Measurements from ENCODE around the gene PPARD.

The PPARD gene

DNA sequence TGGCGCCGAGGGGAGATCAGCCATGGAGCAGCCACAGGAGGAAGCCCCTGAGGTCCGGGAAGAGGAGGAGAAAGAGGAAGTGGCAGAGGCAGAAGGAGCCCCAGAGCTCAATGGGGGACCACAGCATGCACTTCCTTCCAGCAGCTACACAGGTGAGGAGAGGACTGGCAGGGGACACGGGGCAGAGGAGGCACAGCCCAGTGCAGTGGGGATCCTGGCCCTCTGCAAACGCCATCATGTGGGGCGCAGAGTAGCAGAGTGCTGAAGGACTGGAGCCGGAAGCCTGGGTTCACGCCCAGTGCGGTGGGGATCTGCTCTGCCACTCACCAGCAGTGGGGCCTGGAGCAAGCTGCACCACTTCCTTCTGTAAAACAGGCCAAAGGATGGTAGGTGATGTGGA is 68.7 kb downstream of the PPARD start:
- no peak overlapping the region for H3K9ac ChIP-seq (ENCODE audit: low read depth, low read length)

DNA sequence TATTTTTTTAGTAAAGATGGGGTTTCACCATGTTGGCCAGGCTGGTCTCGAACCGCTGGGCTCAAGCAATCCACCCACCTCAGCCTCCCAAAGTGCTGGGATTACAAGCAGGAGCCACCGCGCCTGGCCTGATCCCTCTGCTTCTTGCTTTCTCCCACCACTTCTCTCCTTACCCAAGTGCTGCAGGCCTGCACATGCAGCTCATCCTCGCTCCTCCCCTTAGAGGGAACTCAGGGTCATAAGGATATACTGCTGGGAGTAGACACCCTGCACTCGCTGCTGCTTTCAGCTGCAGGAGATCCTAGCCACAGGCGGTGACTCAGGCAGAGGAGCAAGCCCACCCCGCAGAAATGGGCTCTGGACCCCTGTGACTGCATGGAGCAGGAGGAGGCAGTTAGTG is 69.7 kb downstream of the PPARD start:
- Histone ChIP-seq H3K9me3 (ENCODE audit: control insufficient read depth, insufficient read depth, low read length) (no peaks in the 10 kb centered on the region), H3K9ac (ENCODE audit: low read depth, low read length) (no peak overlapping the region), H3K36me3 (ENCODE audit: insufficient read depth, low read length) (no peaks in the 10 kb centered on the region), H3K4me1 (ENCODE audit: insufficient read depth, low read length) (no peaks in the 10 kb centered on the region)

More for the DNA sequence above, 68.7 kb downstream of the PPARD start:
- no peaks in the 10 kb centered on the region for H3K9me3 ChIP-seq (ENCODE audit: control insufficient read depth, insufficient read depth, low read length)
- H3K4me1 ChIP-seq (ENCODE audit: insufficient read depth, low read length) = no peaks in the 10 kb centered on the region
- H3K36me3 ChIP-seq (ENCODE audit: insufficient read depth, low read length) = no peaks in the 10 kb centered on the region

DNA sequence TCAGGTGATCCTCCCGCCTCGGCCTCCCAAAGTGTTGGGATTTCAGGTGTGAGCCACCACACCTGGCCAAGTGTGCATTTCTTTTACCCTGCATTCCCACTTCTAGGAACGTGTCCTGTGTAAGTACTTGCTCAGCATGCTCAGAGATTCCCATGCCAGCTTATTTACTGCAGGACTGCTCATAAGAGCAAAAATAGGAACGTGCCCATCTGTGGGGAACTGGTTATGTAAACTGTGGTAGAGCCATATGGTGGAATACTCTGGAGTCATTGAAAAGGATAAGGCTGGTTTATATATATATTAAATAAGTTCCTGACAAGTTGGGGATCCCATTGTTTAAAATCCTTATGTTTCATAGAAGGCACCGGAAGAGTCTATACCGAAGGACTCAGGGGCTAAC is 71.6 kb downstream of the PPARD start:
- no peaks in the 10 kb centered on the region for H3K36me3 ChIP-seq (ENCODE audit: insufficient read depth, low read length)
- no peak overlapping the region for H3K9ac ChIP-seq (ENCODE audit: low read depth, low read length)
- H3K4me1 ChIP-seq (ENCODE audit: insufficient read depth, low read length) = peaks cover under 1% of the 10 kb centered on the region; the same call in 1 of the 2 replicates
- no peaks in the 10 kb centered on the region for H3K9me3 ChIP-seq (ENCODE audit: control insufficient read depth, insufficient read depth, low read length)

DNA sequence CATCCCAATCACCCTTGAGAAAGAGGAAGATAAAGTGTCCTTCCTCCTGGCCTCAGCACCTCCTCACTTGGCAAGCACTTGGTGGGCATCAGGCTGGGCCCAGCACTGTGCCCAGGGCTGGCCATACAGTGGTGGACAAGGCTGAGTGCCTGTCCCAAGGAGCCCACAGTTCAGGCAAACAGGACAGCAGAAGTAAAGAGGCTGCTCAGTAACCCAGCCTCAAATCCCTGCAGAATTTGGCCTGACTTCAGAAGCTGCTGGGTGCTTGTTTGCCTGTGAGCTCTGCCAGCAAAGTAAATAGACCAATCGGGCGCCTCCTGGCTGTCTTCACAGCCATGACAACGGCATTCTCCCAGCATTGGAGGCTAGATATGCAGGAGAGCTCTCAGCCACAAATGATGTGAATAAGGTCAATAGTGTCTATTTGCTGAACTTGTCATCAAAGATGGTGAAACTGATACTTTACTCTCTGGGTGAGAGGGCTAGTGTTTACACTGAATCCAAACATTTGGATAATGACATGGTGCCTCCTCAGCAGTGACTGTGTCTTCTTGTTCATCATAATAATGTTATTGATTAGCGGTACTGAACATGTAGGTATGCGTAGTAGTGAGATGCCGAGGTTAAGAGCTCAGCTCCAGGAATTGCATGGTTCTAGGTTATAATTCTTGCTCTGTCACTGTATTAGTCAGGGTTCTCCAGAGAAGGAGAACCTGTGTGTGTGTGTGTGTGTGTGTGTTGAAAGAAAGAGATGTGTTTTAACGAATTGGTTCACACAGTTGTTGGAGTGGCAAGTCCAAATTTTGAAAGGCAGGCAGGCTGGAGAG is 72.9 kb downstream of the PPARD start:
- Histone ChIP-seq H3K36me3 (ENCODE audit: insufficient read depth, low read length) (no peaks in the 10 kb centered on the region), H3K9ac (ENCODE audit: low read depth, low read length) (no peak overlapping the region), H3K4me1 (ENCODE audit: insufficient read depth, low read length) (peaks cover 10% of the 10 kb centered on the region)

DNA sequence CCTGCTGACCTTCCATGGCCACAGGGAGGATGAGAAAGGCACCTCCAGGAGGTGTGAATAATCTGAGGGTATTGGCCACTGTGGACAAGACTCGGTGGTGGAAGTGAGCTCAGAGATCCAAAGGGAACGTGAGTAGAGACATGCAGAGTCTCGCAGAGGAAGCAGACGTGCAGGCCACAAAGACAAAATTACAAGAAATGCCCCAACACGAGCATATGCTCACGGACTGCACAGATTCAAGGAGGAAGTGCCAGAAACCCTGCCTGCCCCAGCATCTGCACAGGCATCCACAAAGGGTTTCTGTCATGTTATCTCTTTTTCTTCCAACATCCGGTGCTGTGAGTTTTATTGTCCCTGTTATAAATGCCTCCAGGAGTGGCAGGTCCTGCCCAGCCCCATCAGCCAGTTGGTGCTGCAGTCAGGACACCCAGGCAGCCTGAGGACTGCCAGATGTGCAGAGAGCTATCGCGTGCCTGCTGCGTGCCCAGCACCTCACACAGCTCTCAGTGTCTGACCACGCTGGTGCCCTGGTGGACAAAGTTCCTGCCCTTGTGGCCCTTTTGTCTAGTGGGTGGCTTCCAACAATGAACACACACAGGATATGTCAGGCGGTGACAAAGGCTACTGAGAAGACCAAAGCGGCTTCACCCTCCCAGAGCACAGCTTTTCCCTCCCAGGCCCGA is 75.8 kb downstream of the PPARD start:
- Histone ChIP-seq H3K4me1 (ENCODE audit: insufficient read depth, low read length) (peaks cover 10% of the 10 kb centered on the region), H3K9me3 (ENCODE audit: control insufficient read depth, insufficient read depth, low read length) (no peaks in the 10 kb centered on the region), H3K9ac (ENCODE audit: low read depth, low read length) (no peak overlapping the region), H3K36me3 (ENCODE audit: insufficient read depth, low read length) (no peaks in the 10 kb centered on the region)

More for the DNA sequence above, 72.9 kb downstream of the PPARD start:
- H3K9me3 ChIP-seq (ENCODE audit: control insufficient read depth, insufficient read depth, low read length) = no peaks in the 10 kb centered on the region

DNA sequence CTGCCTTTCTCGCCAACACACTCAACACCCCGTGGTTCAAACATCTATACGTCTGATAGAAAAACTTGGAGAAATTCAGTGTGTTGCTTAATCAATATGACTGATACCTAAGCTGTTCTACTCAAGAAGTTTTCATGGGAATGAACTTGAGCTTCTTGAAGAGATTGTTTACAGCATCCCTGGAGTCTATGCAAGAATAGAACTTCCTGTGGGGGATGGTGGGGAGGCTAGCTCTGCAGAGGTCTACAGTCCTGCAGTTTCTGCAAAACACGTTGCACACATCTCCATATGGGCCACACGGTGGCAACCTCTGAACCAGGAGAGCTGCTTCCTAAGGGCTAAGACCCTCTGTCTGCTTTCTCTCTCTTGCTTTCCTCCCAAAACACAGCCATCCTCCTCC is 77.1 kb downstream of the PPARD start:
- no peaks in the 10 kb centered on the region for H3K36me3 ChIP-seq (ENCODE audit: insufficient read depth, low read length)
- H3K4me1 ChIP-seq (ENCODE audit: insufficient read depth, low read length) = peaks cover 10% of the 10 kb centered on the region
- no peak overlapping the region for H3K9ac ChIP-seq (ENCODE audit: low read depth, low read length)
- no peaks in the 10 kb centered on the region for H3K9me3 ChIP-seq (ENCODE audit: control insufficient read depth, insufficient read depth, low read length)

DNA sequence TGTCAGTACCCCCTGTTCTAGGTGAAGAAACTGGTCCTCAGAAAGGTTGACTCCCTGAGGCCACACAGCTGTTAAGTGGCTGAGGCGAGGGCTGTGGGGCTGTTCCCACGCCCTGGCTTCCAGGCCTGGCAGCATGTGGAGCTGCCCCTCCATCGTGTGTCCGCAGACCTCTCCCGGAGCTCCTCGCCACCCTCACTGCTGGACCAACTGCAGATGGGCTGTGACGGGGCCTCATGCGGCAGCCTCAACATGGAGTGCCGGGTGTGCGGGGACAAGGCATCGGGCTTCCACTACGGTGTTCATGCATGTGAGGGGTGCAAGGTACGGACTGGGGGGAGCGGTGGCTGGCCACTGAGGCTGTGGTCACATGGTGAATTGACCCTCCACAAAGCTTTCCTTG is 77.6 kb downstream of the PPARD start:
- Histone ChIP-seq H3K36me3 (ENCODE audit: insufficient read depth, low read length) (no peaks in the 10 kb centered on the region), H3K9ac (ENCODE audit: low read depth, low read length) (no peak overlapping the region), H3K4me1 (ENCODE audit: insufficient read depth, low read length) (peaks cover 10% of the 10 kb centered on the region), H3K9me3 (ENCODE audit: control insufficient read depth, insufficient read depth, low read length) (no peaks in the 10 kb centered on the region)

DNA sequence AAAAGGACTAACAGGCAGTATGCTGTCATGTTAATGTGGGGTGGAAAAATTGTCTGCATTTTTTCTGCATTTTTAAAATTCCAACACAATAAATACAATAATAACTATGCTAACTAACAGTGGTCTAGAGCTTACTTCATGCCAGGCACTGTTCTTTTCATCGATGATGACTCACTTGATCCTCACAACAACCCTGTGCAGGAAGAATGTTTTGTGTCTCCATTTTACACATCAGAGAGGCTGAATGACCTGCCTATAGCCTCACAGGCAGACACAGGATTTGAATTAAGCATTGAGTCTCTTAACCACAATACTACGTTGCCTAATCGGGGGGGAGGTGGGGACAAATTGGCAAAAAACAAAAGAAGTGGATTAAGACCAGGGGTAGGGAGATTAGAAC is 82.9 kb downstream of the PPARD start:
- no peak overlapping the region for H3K9ac ChIP-seq (ENCODE audit: low read depth, low read length)
- H3K36me3 ChIP-seq (ENCODE audit: insufficient read depth, low read length) = no peaks in the 10 kb centered on the region
- H3K4me1 ChIP-seq (ENCODE audit: insufficient read depth, low read length) = peaks cover 13% of the 10 kb centered on the region; the same call in 1 of the 2 replicates
- peaks cover 12% of the 10 kb centered on the region for H3K9me3 ChIP-seq (ENCODE audit: control insufficient read depth, insufficient read depth, low read length)

DNA sequence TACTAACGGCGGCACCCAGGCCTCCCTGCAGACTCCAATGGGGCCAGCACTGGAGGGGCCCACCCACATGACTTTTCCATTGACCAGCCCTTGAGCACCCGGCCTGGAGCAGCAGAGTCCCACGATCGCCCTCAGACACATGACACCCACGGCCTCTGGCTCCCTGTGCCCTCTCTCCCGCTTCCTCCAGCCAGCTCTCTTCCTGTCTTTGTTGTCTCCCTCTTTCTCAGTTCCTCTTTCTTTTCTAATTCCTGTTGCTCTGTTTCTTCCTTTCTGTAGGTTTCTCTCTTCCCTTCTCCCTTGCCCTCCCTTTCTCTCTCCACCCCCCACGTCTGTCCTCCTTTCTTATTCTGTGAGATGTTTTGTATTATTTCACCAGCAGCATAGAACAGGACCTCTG is 83.7 kb downstream of the PPARD start:
- no peak overlapping the region for H3K9ac ChIP-seq (ENCODE audit: low read depth, low read length)
- peaks cover 13% of the 10 kb centered on the region; the same call in 1 of the 2 replicates for H3K4me1 ChIP-seq (ENCODE audit: insufficient read depth, low read length)
- peaks cover 12% of the 10 kb centered on the region for H3K9me3 ChIP-seq (ENCODE audit: control insufficient read depth, insufficient read depth, low read length)
- no peaks in the 10 kb centered on the region for H3K36me3 ChIP-seq (ENCODE audit: insufficient read depth, low read length)

DNA sequence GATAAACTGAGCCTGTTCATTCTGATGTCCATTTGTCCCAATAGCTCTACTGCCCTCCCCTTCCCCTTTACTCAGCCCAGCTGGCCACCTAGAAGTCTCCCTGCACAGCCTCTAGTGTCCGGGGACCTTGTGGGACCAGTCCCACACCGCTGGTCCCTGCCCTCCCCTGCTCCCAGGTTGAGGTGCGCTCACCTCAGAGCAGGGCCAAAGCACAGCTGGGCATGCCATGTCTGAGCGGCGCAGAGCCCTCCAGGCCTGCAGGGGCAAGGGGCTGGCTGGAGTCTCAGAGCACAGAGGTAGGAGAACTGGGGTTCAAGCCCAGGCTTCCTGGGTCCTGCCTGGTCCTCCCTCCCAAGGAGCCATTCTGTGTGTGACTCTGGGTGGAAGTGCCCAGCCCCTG is 85.1 kb downstream of the PPARD start:
- H3K36me3 ChIP-seq (ENCODE audit: insufficient read depth, low read length) = no peaks in the 10 kb centered on the region
- H3K9ac ChIP-seq (ENCODE audit: low read depth, low read length) = no peak overlapping the region

DNA sequence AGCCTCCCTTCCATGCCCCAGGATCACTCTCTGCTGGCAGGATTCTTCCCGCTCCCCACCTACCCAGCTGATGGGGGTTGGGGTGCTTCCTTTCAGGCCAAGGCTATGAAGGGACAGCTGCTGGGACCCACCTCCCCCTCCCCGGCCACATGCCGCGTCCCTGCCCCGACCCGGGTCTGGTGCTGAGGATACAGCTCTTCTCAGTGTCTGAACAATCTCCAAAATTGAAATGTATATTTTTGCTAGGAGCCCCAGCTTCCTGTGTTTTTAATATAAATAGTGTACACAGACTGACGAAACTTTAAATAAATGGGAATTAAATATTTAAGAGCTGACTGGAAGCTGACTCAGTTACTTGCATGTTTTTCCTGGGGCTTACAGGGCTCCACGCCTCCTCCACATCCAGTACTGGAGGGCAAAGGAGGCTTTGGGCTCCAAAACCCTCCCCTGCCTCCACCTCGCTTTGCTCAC is 85.5 kb downstream of the PPARD start:
- H3K4me1 ChIP-seq (ENCODE audit: insufficient read depth, low read length) = peaks cover 13% of the 10 kb centered on the region; the same call in 1 of the 2 replicates
- H3K9me3 ChIP-seq (ENCODE audit: control insufficient read depth, insufficient read depth, low read length) = peaks cover 12% of the 10 kb centered on the region
- H3K9ac ChIP-seq (ENCODE audit: low read depth, low read length) = no peak overlapping the region
- no peaks in the 10 kb centered on the region for H3K36me3 ChIP-seq (ENCODE audit: insufficient read depth, low read length)

More for the DNA sequence above, 85.1 kb downstream of the PPARD start:
- peaks cover 13% of the 10 kb centered on the region; the same call in 1 of the 2 replicates for H3K4me1 ChIP-seq (ENCODE audit: insufficient read depth, low read length)
- H3K9me3 ChIP-seq (ENCODE audit: control insufficient read depth, insufficient read depth, low read length) = peaks cover 12% of the 10 kb centered on the region

DNA sequence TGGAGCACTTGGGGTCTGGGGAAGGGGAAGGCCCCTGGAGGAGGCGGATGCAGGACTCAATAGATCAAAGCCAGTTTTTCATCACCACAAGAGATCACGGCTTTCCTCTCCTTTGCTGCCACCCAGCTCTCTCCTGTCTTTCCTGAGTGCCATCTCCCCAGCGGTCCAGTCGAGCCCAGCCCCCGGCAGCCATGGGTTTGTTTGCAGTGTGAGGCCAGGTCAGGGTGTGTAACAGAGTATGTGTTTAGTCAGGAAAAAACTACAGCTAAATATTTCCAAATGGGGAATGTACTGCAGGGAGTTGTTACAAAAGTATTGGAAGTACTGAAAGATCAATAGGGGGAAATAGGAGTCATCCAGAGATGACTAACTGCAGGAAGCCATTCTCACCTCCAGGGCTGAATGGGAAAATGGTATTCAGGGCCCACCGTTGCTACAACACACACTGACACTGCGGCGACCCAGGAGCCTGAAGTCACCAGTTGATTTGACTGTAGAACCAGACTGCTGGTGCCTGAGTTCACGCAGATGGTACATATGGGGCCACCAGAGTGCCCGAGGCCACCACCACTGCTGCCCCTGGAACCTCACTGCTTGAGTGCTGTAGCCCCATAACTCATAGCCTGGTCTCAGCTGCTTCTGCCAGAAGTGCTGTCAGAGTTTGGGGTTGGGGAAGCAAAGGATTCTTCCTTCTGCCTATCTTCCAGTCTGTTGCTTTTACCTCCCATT is 86.2 kb downstream of the PPARD start:
- H3K9ac ChIP-seq (ENCODE audit: low read depth, low read length) = no peak overlapping the region

DNA sequence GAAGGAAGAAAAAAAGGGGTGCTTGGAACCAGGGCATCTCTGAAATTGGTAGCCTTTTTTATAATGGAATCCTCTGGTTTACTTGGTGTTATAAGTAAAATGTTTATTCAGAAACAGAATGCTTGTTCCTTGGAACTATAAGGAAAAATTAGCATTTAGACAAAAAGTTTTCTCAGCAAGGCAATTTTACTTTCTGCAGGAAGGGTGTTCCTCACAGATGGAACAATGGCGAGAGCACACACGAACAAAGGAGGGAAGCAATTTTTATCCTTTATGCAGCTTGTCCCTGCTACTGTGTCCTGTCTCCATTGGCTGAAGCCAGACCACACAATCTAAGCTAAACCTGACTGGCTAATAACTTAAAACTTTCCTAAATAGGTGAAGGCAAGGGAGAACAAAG is 87.1 kb downstream of the PPARD start:
- no peak overlapping the region for H3K9ac ChIP-seq (ENCODE audit: low read depth, low read length)
- peaks cover 13% of the 10 kb centered on the region; the same call in 1 of the 2 replicates for H3K4me1 ChIP-seq (ENCODE audit: insufficient read depth, low read length)
- no peaks in the 10 kb centered on the region for H3K36me3 ChIP-seq (ENCODE audit: insufficient read depth, low read length)
- peaks cover 12% of the 10 kb centered on the region for H3K9me3 ChIP-seq (ENCODE audit: control insufficient read depth, insufficient read depth, low read length)

More for the DNA sequence above, 86.2 kb downstream of the PPARD start:
- peaks cover 12% of the 10 kb centered on the region for H3K9me3 ChIP-seq (ENCODE audit: control insufficient read depth, insufficient read depth, low read length)
- H3K36me3 ChIP-seq (ENCODE audit: insufficient read depth, low read length) = no peaks in the 10 kb centered on the region
- peaks cover 13% of the 10 kb centered on the region; the same call in 1 of the 2 replicates for H3K4me1 ChIP-seq (ENCODE audit: insufficient read depth, low read length)

DNA sequence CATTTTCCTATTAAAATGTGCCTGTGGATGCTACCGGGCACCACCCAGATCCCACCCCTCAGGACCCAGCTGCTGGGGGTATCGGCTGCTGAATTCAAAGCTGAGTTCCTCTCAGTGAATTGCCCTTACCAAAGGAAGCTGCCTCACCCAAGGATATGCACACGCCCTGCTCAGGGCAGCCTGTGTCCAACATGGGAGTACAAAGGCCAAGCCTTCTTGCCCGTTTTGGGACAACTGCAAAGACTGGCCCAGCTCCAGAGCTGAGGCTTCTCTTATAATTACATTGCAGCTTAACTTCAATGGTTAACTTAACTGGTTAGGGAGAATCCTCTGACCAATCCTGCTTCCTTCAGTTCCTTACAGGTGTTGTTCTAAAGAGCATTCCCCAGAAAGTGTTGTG is 89.9 kb downstream of the PPARD start:
- H3K36me3 ChIP-seq (ENCODE audit: insufficient read depth, low read length) = no peaks in the 10 kb centered on the region

More for the DNA sequence above, 89.9 kb downstream of the PPARD start:
- H3K9ac ChIP-seq (ENCODE audit: low read depth, low read length) = no peak overlapping the region
- H3K9me3 ChIP-seq (ENCODE audit: control insufficient read depth, insufficient read depth, low read length) = peaks cover 12% of the 10 kb centered on the region
- no peaks in the 10 kb centered on the region; the same call in 1 of the 2 replicates for H3K4me1 ChIP-seq (ENCODE audit: insufficient read depth, low read length)
